Skeletal muscle cell (primary cell): ENCODE data around the gene GCDH.

Experiments used
- DNase-seq: peaks from one replicate; pipeline ENCODE4 v3.0.0-alpha.2; 2010; ENCODE audit warnings: low read depth
- H3K4me3 ChIP-seq: 2 replicates; pipeline ENCODE4 v1.5.1; 2011; ENCODE audit warnings: low read depth, mild to moderate bottlenecking, control low read depth, low read length, moderate library complexity

Gene GCDH

DNA sequence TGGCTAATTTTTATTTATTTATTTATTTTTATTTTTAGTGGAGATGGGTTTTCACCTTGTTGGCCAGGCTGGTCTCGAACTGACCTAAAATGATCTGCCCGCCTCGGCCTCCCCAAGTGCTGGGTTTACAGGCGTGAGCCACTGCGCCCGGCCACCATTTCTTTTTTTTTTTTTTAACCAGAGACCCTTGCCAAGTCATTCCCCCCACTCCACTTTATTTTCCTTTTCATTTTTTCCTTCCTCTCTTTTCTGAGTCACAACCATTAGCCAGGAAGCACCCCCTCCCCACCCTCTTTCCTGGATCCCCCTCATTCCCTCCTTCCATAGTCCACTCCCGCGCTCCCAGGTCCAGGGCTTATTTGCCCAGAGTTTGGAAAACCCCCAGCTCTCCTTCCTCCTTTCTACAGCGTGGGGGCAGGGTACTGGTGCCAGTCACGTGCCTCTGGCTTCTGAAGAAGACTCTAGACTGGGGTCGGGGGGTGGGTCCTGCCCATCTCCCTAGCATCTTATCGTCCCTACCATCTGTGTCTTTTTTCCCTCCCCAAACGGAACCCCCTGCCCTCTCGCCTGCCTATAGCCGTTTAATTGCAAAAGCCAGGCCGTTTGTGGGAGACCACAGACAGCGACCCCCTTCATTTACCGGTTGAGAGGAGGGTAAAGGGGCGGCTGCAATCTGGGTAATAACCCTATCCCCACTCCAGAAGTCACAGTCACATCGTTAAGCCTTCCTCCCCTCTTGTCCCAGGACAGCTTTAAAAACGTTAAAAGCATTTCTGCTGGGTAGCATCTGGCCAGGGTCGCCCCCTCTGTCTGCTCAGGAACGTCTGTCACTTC is 46.4 kb downstream of the GCDH start:
- no peak for DNase-seq
- H3K4me3 ChIP-seq = peak overlapping the region; percentile 55

- peak within 1 kb of the TSS; percentile 91 for H3K4me3 ChIP-seq
- peak; percentile 97 for DNase-seq
Observed at GRCh38 chr19:12937927-12938778, 47.2 kb downstream of the GCDH start, which contains the start of gene CALR. TSS of gene CALR (plus strand) at chr19:12938609. CDS start at chr19:12938680, 71 bp downstream.

GRCh38 chr19:12938779-12939601 is 48.0 kb downstream of the GCDH start:
- H3K4me3 ChIP-seq = peak overlapping the region; percentile 91
- DNase-seq = peak; percentile 26

- DNase-seq = no peak
- peak overlapping the region; percentile 91 for H3K4me3 ChIP-seq
Observed at GRCh38 chr19:12939975-12940423, 49.0 kb downstream of the GCDH start.

GRCh38 chr19:12940897-12941296 is 49.9 kb downstream of the GCDH start:
- DNase-seq = no peak
- H3K4me3 ChIP-seq = peak overlapping the region; percentile 91

DNA sequence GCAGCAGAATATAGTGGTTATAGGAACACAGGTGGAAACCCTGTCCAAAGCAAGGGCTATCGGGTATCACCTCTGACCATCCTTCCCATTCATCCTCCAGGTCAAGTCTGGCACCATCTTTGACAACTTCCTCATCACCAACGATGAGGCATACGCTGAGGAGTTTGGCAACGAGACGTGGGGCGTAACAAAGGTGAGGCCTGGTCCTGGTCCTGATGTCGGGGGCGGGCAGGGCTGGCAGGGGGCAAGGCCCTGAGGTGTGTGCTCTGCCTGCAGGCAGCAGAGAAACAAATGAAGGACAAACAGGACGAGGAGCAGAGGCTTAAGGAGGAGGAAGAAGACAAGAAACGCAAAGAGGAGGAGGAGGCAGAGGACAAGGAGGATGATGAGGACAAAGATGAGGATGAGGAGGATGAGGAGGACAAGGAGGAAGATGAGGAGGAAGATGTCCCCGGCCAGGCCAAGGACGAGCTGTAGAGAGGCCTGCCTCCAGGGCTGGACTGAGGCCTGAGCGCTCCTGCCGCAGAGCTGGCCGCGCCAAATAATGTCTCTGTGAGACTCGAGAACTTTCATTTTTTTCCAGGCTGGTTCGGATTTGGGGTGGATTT is 52.6 kb downstream of the GCDH start:
- DNase-seq = no peak
- H3K4me3 ChIP-seq = no peak overlapping the region

GRCh38 chr19:12944104-12944674 is 53.2 kb downstream of the GCDH start:
- no peak overlapping the region for H3K4me3 ChIP-seq
- DNase-seq = no peak

DNA sequence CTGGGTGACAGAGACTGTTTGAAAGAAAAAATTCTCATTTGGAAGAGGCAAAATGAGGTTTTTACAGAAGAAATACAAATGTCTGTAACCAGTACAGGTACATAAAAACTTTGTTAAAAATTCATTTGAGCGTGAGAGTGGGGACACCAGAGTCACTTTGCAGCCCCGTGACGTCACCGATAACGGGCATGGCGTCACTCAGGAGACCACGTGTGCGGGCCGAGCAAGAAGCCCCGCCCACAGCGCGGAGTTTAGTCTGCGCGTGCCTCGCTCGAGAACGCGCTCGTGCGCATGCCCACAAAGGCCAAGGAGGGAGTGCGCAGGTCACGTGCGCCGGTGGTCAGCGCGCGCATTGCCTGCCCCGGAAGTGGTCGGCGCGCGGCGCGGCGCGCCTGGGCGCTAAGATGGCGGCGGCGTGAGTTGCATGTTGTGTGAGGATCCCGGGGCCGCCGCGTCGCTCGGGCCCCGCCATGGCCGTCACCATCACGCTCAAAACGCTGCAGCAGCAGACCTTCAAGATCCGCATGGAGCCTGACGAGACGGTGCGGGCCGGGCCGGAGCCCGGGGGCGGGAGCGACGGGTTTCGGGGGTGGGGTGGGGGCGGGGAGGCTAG is 54.6 kb downstream of the GCDH start, which contains the start of gene RAD23A:
Gene RAD23A (plus strand): TSS at position 384 of the 613 bp plus-strand sequence. CDS start 87 bp downstream, at position 471.
- H3K4me3 ChIP-seq = peak within 1 kb of the TSS; percentile 68
- DNase-seq = peak; percentile 95

GRCh38 chr19:12946092-12946721 is 55.2 kb downstream of the GCDH start:
- H3K4me3 ChIP-seq = peak overlapping the region; percentile 68
- peak; percentile 54 for DNase-seq

DNA sequence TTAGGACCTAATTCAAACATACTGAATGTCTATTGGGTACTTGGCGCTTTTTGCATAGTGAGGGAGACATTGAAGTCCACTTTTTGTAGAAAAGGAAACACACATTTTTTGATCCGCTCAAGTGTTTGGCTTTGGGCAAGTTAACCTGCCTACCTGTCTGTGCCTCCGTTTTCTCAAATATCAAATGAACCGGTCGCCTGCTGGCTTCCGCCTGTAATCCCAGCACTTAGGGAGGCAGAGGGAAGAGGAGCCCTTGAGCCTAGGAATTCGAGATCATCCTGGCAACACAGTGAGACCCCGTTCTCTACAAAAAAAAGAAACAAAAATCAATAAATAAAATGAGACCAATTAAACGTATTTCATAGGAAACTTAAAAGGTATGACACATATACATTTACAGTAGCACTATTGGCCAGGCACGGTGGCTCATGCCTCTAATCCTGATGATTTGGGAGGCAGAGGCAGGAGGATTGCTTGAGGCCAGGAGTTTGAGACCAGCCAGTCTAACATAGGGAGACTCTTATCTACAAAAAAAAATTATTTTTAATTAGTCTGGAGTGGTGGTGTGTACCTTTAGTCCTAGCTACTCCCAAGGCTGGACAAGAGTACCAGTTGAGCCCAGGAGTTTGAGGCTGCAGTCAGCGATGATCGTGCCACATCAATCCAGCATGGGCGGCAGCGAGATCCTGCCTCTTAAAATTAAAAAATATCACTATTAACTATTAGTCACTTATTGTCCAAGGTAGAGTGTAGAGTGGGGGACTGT is 56.0 kb downstream of the GCDH start:
- no peak for DNase-seq
- peak overlapping the region; percentile 68 for H3K4me3 ChIP-seq

- no peak overlapping the region for H3K4me3 ChIP-seq
- no peak for DNase-seq
Observed at GRCh38 chr19:12947702-12948611, 57.0 kb downstream of the GCDH start.

GRCh38 chr19:12948612-12949362 is 57.8 kb downstream of the GCDH start:
- H3K4me3 ChIP-seq = no peak overlapping the region
- no peak for DNase-seq
